ENCODE data around the gene PHF8. TPM values are rescaled to one million over a fixed set of nuclear protein-coding genes. Genes with fewer than 3 reads are reported as not detected.

PHF8 gene
- total RNA-seq, 1 donor: 18.1 TPM

DNA sequence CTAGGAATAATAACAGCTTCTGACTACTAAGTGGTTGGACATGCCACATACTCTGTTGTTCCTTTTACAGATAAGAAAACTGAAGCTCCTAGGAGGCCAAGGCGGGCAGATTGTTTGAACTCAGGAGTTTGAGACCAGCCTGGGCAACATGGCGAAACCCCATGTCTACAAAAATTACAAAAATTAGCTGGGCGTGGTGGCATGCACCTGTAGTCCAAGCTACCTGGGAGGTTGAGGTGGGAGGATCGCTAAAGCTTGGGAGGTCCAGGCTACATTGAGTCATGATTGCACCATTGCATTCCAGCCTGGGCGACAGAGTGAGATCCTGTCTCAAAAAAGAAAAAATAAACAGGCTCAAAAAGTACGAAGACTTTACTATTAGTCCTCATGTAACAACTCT, 30.6 kb upstream of the PHF8 start:
- Histone ChIP-seq H3K36me3 (ENCODE audit: insufficient read depth, low read length) (no peaks in the 10 kb centered on the region), H3K27me3 (ENCODE audit: insufficient read depth, low read length) (no peaks in the 10 kb centered on the region), H4K20me1 (ENCODE audit: insufficient read depth, low read length) (no peaks in the 10 kb centered on the region), H3K27ac (ENCODE audit: low read depth, low read length) (no peak overlapping the region), H3K79me2 (ENCODE audit: insufficient read depth, low read length) (no peaks in the 10 kb centered on the region), H3K4me2 (ENCODE audit: insufficient read depth, low read length) (no peak overlapping the region), H3K9me3 (ENCODE audit: low read depth, low read length) (no peaks in the 10 kb centered on the region), H3K4me3 (ENCODE audit: insufficient read depth, low read length) (no peak overlapping the region), H3K4me1 (ENCODE audit: insufficient read depth, low read length) (no peaks in the 10 kb centered on the region), H2AFZ (ENCODE audit: low read length) (no peak overlapping the region)
- TF ChIP-seq, protein P1, sequence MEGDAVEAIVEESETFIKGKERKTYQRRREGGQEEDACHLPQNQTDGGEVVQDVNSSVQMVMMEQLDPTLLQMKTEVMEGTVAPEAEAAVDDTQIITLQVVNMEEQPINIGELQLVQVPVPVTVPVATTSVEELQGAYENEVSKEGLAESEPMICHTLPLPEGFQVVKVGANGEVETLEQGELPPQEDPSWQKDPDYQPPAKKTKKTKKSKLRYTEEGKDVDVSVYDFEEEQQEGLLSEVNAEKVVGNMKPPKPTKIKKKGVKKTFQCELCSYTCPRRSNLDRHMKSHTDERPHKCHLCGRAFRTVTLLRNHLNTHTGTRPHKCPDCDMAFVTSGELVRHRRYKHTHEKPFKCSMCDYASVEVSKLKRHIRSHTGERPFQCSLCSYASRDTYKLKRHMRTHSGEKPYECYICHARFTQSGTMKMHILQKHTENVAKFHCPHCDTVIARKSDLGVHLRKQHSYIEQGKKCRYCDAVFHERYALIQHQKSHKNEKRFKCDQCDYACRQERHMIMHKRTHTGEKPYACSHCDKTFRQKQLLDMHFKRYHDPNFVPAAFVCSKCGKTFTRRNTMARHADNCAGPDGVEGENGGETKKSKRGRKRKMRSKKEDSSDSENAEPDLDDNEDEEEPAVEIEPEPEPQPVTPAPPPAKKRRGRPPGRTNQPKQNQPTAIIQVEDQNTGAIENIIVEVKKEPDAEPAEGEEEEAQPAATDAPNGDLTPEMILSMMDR (IDR thresholded peaks at IDR 0.05; ENCODE audit: extremely low read depth, low read depth, low read length): no peak
- DNase-seq (ENCODE audit: insufficient read length, low spot score, missing footprints): no peak

DNA sequence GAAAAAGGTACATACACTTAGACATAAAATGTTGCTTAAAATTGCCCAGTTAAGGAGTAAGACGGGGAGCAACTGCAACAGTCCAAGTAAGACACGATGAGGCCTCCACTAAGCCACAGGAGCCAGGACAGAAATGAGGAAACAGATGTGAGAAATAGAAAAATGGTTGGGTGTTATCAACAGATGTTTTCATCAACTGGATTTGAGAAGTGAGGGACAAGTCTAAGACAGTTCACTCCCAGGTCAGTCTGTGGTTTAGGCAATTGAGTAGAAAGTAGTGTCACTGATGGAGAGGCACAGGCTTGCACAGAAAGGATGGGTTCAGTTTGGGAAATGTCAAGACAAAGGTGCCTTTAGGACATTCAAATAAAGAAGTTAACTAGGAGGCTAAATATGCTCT, 23.5 kb upstream of the PHF8 start:
- Histone ChIP-seq H3K27ac (ENCODE audit: low read depth, low read length) (no peak overlapping the region), H2AFZ (ENCODE audit: low read length) (no peak overlapping the region), H4K20me1 (ENCODE audit: insufficient read depth, low read length) (no peaks in the 10 kb centered on the region), H3K9me3 (ENCODE audit: low read depth, low read length) (no peaks in the 10 kb centered on the region), H3K4me2 (ENCODE audit: insufficient read depth, low read length) (no peak overlapping the region), H3K79me2 (ENCODE audit: insufficient read depth, low read length) (no peaks in the 10 kb centered on the region), H3K27me3 (ENCODE audit: insufficient read depth, low read length) (no peaks in the 10 kb centered on the region), H3K4me3 (ENCODE audit: insufficient read depth, low read length) (no peak overlapping the region), H3K36me3 (ENCODE audit: insufficient read depth, low read length) (no peaks in the 10 kb centered on the region), H3K4me1 (ENCODE audit: insufficient read depth, low read length) (no peaks in the 10 kb centered on the region)
- TF ChIP-seq, protein P1 (IDR thresholded peaks at IDR 0.05; ENCODE audit: extremely low read depth, low read depth, low read length): no peak
- DNase-seq (ENCODE audit: insufficient read length, low spot score, missing footprints): no peak

DNA sequence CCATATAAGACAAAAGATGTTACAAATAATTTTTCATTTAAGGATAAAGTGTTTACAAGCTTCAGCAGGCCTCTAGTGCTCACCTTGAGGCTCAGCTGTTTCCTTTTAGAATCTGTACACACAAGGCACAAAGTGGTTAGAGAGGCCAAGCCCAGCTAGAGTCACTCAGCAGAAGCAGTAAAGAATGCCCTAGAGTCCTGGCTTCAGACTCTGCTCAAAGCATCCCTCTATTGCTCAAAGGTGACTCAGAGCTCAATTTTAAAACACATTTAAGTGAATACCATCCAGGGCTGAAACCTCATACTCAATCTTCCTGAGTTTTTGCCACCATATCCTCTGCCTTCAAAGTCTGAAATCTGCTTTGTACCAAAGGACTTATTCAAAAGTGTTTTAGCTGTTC, 22.6 kb upstream of the PHF8 start:
- H3K36me3 ChIP-seq (ENCODE audit: insufficient read depth, low read length): no peaks in the 10 kb centered on the region
- TF ChIP-seq, protein P1 (IDR thresholded peaks at IDR 0.05; ENCODE audit: extremely low read depth, low read depth, low read length): no peak
- no peaks in the 10 kb centered on the region for H3K4me1 ChIP-seq (ENCODE audit: insufficient read depth, low read length)
- H2AFZ ChIP-seq (ENCODE audit: low read length): no peak overlapping the region
- H3K9me3 ChIP-seq (ENCODE audit: low read depth, low read length): no peaks in the 10 kb centered on the region
- H3K4me2 ChIP-seq (ENCODE audit: insufficient read depth, low read length): no peak overlapping the region
- no peak overlapping the region for H3K27ac ChIP-seq (ENCODE audit: low read depth, low read length)
- DNase-seq (ENCODE audit: insufficient read length, low spot score, missing footprints): peak; percentile 53
- no peak overlapping the region for H3K4me3 ChIP-seq (ENCODE audit: insufficient read depth, low read length)
- no peaks in the 10 kb centered on the region for H3K79me2 ChIP-seq (ENCODE audit: insufficient read depth, low read length)
- no peaks in the 10 kb centered on the region for H3K27me3 ChIP-seq (ENCODE audit: insufficient read depth, low read length)
- no peaks in the 10 kb centered on the region for H4K20me1 ChIP-seq (ENCODE audit: insufficient read depth, low read length)

DNA sequence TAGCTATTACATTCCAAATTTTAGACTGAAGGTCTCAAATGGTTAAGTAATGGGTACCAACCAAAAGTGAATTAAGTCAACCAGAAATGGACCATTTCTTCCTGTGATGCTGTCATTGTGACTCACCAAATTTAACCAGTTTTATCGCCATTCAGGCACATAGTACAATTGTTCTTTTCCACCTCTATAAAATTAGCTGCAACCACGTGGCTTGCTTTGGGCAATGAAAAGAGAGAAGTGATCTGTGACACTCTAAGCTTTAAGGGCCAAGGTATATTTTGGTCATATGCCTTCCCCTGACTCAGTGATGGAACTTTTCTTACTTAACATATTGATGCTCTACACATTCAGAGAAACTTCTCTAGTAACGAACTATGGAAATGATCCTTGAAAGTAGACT, 20.3 kb upstream of the PHF8 start:
- H3K9me3 ChIP-seq (ENCODE audit: low read depth, low read length): no peaks in the 10 kb centered on the region
- no peak overlapping the region for H3K4me3 ChIP-seq (ENCODE audit: insufficient read depth, low read length)
- H4K20me1 ChIP-seq (ENCODE audit: insufficient read depth, low read length): no peaks in the 10 kb centered on the region
- no peak overlapping the region for H3K27ac ChIP-seq (ENCODE audit: low read depth, low read length)
- no peak for DNase-seq (ENCODE audit: insufficient read length, low spot score, missing footprints)
- H3K79me2 ChIP-seq (ENCODE audit: insufficient read depth, low read length): no peaks in the 10 kb centered on the region
- H3K36me3 ChIP-seq (ENCODE audit: insufficient read depth, low read length): no peaks in the 10 kb centered on the region
- no peaks in the 10 kb centered on the region for H3K27me3 ChIP-seq (ENCODE audit: insufficient read depth, low read length)
- TF ChIP-seq, protein P1 (IDR thresholded peaks at IDR 0.05; ENCODE audit: extremely low read depth, low read depth, low read length): no peak
- H3K4me1 ChIP-seq (ENCODE audit: insufficient read depth, low read length): no peaks in the 10 kb centered on the region
- no peak overlapping the region for H3K4me2 ChIP-seq (ENCODE audit: insufficient read depth, low read length)
- H2AFZ ChIP-seq (ENCODE audit: low read length): no peak overlapping the region

Data from osteoblast (primary cell).